Sigmoid colon (tissue), 7 donors: ENCODE results near the gene TPD52L3. TPM values are rescaled to one million over a fixed set of nuclear protein-coding genes. Genes with fewer than 3 reads are reported as not detected.
A peak's percentile ranks its signal among the peaks of the same experiment; 100 is the strongest.

Experiments
- DNase-seq: peaks from one replicate; pipeline ENCODE4 v3.0.0-alpha.2; 2019
- H3K27ac ChIP-seq, 4 donors: fragments of 200-600 bp; sonication (generic); one replicate each; pipeline ENCODE4 v1.5.1; 2016 to 2019; ENCODE audit warnings: mild to moderate bottlenecking in 1 of 4
- H3K27me3 ChIP-seq, 3 donors: fragments of 200-600 bp; sonication (generic); one replicate each; pipeline ENCODE4 v1.5.1; 2019; ENCODE audit warnings: mild to moderate bottlenecking in 1 of 3
- H3K36me3 ChIP-seq, 4 donors: fragments of 200-600 bp; sonication (generic); one replicate each; pipeline ENCODE4 v1.5.1; 2016 to 2019
- H3K4me1 ChIP-seq, 4 donors: fragments of 200-600 bp; sonication (generic); one replicate each; pipeline ENCODE4 v1.5.1; 2017 to 2019
- H3K4me3 ChIP-seq, 4 donors: fragments of 200-600 bp; sonication (generic); one replicate each; pipeline ENCODE4 v1.5.1; 2017 to 2019; ENCODE audit warnings: mild to moderate bottlenecking in 2 of 4, moderate library complexity in 1 of 4
- H3K9me3 ChIP-seq, 4 donors: fragments of 200-600 bp in 3 of 4; sonication (generic) in 3 of 4; one replicate each; pipeline versions ENCODE4 v1.5.1 to v1.6.1; 2013 to 2019
- CTCF ChIP-seq, 4 experiments: fragments of 450-650 bp in 3 of 4; fragments of 200-600 bp in 1 of 4; IDR thresholded peaks; one replicate each; pipeline ENCODE4 v1.5.1; 2016 to 2019; ENCODE audit warnings: antibody characterized with exemption in 4 of 4, mild to moderate bottlenecking in 3 of 4, moderate library complexity in 2 of 4
- EP300 ChIP-seq, 4 donors: sonication (generic); formaldehyde crosslinking; IDR thresholded peaks; one replicate each; pipeline ENCODE4 v1.6.1; 2017; ENCODE audit warnings: antibody characterized with exemption in 4 of 4
- POLR2A ChIP-seq, 2 donors: fragments of 450-650 bp; IDR thresholded peaks; one replicate each; pipeline ENCODE4 v1.6.1; 2016; ENCODE audit warnings: antibody characterized with exemption in 2 of 2, mild to moderate bottlenecking in 2 of 2, moderate library complexity in 2 of 2
- POLR2AphosphoS5 ChIP-seq, 4 donors: sonication (generic); formaldehyde crosslinking; IDR thresholded peaks; one replicate each; pipeline ENCODE4 v1.6.1; 2017; ENCODE audit warnings: antibody characterized with exemption in 4 of 4
- WGBS, 2 donors: extraction: QIAGEN DNeasy Blood & Tissue Kit; methylation state at CpG; one replicate each; pipeline ENCODE4 v1.1.7; 2013; 5-methylcytosine and 5-hydroxymethylcytosine counted together
- intact Hi-C: fragments of 100-400 bp; cut with DNase I; formaldehyde crosslinking; loops from one replicate; pipeline ENCODE4 v1.15.1; 2023
- polyA plus RNA-seq, 3 donors: library from polyadenylated mRNA; stranded (reverse); fragments of 200-250 nt; gene quantifications; one replicate each; pipeline ENCODE4 v1.2.3, GENCODE V29; 2013
- total RNA-seq, 4 donors: library from RNA; depleted of rRNA; stranded (reverse); fragments of >200 nt; gene quantifications; one replicate each; pipeline ENCODE4 v1.1.0, GENCODE V29; 2016
- donor health status: healthy with polysubstance abuse.
- donor health status: Bipolar disorder and iron deficiency.
- donor health status: healthy.

Gene TPD52L3
- total RNA-seq (not detected), polyA plus RNA-seq (not detected)

- no peak for TF ChIP-seq CTCF (IDR thresholded peaks at IDR 0.05)
- TF ChIP-seq POLR2A (IDR thresholded peaks at IDR 0.05): no peak
- no peak for TF ChIP-seq EP300 (IDR thresholded peaks at IDR 0.05)
- TF ChIP-seq POLR2AphosphoS5 (IDR thresholded peaks at IDR 0.05): no peak
- H3K9me3 ChIP-seq: no peaks in the 10 kb centered on the region
- no peak within 1 kb of the TSS for H3K4me3 ChIP-seq
- no peaks in the 10 kb centered on the region for H3K27me3 ChIP-seq
- no peak within 1 kb of the TSS for H3K27ac ChIP-seq
- intact Hi-C loops: no loop called here
- H3K4me1 ChIP-seq: no peaks in the 10 kb centered on the region
- H3K36me3 ChIP-seq: no peaks in the 10 kb centered on the region
- no peak for DNase-seq
- WGBS, 2 donors: 92 to 93% methylated on average over 16 of the region's 16 CpGs
Measured at GRCh38 chr9:6328103-6328502, at the start of gene TPD52L3. TSS of gene TPD52L3 (plus strand) at chr9:6328375. CDS start at chr9:6328596, 221 bp downstream.

- no peak for DNase-seq
- intact Hi-C loops: loop anchor here (10.0 kb wide), 1 partner anchor 417 kb away; no protein-coding TSS in a partner anchor
Measured at GRCh38 chr9:6301858-6302257, 26.3 kb upstream of the TPD52L3 start.

GRCh38 chr9:6302417-6302816, 25.8 kb upstream of the TPD52L3 start:
- Histone ChIP-seq H3K4me3 (no peak overlapping the region), H3K4me1 (no peaks in the 10 kb centered on the region), H3K27ac (no peak overlapping the region), H3K9me3 (no peaks in the 10 kb centered on the region), H3K36me3 (no peaks in the 10 kb centered on the region), H3K27me3 (no peaks in the 10 kb centered on the region)
- intact Hi-C loops: loop anchor here (10.0 kb wide), 1 partner anchor 418 kb away; no protein-coding TSS in a partner anchor
- no peak for DNase-seq
- no peak for TF ChIP-seq CTCF (IDR thresholded peaks at IDR 0.05)
- no peak for TF ChIP-seq POLR2A (IDR thresholded peaks at IDR 0.05)
- no peak for TF ChIP-seq EP300 (IDR thresholded peaks at IDR 0.05)
- TF ChIP-seq POLR2AphosphoS5 (IDR thresholded peaks at IDR 0.05): no peak

More at GRCh38 chr9:6301858-6302257, 26.3 kb upstream of the TPD52L3 start:
- Histone ChIP-seq H3K36me3 (no peaks in the 10 kb centered on the region), H3K4me1 (no peaks in the 10 kb centered on the region), H3K4me3 (no peak overlapping the region), H3K27ac (no peak overlapping the region), H3K27me3 (no peaks in the 10 kb centered on the region), H3K9me3 (no peaks in the 10 kb centered on the region)
- WGBS, 2 donors: 46 to 60% methylated on average over 2 of the region's 2 CpGs
- no peak for TF ChIP-seq CTCF (IDR thresholded peaks at IDR 0.05)
- no peak for TF ChIP-seq POLR2AphosphoS5 (IDR thresholded peaks at IDR 0.05)
- no peak for TF ChIP-seq EP300 (IDR thresholded peaks at IDR 0.05)
- no peak for TF ChIP-seq POLR2A (IDR thresholded peaks at IDR 0.05)

GRCh38 chr9:6304232-6304631, 23.9 kb upstream of the TPD52L3 start:
- no peak for TF ChIP-seq POLR2AphosphoS5 (IDR thresholded peaks at IDR 0.05)
- no peak for TF ChIP-seq EP300 (IDR thresholded peaks at IDR 0.05)
- TF ChIP-seq POLR2A (IDR thresholded peaks at IDR 0.05): no peak
- TF ChIP-seq CTCF (IDR thresholded peaks at IDR 0.05): no peak
- no peaks in the 10 kb centered on the region for H3K36me3 ChIP-seq
- intact Hi-C loops: loop anchor here (10.0 kb wide), 1 partner anchor 419 kb away; no protein-coding TSS in a partner anchor
- H3K4me3 ChIP-seq: no peak overlapping the region
- no peaks in the 10 kb centered on the region for H3K27me3 ChIP-seq
- H3K9me3 ChIP-seq: no peaks in the 10 kb centered on the region
- no peaks in the 10 kb centered on the region for H3K4me1 ChIP-seq
- no peak overlapping the region for H3K27ac ChIP-seq
- DNase-seq: no peak

- WGBS, 2 donors: 94 to 96% methylated on average over 2 of the region's 2 CpGs
- intact Hi-C loops: loop anchor here (2.0 to 10.0 kb wide), 2 partner anchors 109 to 421 kb away; no protein-coding TSS in a partner anchor
- Histone ChIP-seq H3K27ac (no peak overlapping the region), H3K4me1 (no peaks in the 10 kb centered on the region), H3K9me3 (no peaks in the 10 kb centered on the region), H3K27me3 (no peaks in the 10 kb centered on the region), H3K4me3 (no peak overlapping the region), H3K36me3 (no peaks in the 10 kb centered on the region)
- no peak for TF ChIP-seq POLR2AphosphoS5 (IDR thresholded peaks at IDR 0.05)
- peak in 3 of 4 experiments; percentile 50 to 52 (median 51) for TF ChIP-seq CTCF (IDR thresholded peaks at IDR 0.05)
- DNase-seq: no peak
Measured at GRCh38 chr9:6305954-6306563, 22.1 kb upstream of the TPD52L3 start.
